K562 (cell line): ENCODE measurements around the gene CHST14. TPM values are rescaled to one million over a fixed set of nuclear protein-coding genes. Genes with fewer than 3 reads are reported as not detected.

Experiments
- ATAC-seq: fragments of 200-7000 bp; cut with Tn5 transposase; 3 replicates; pipeline ENCODE4 v1.9.1; 2020; ENCODE audit warnings: moderate library complexity
- BruUV-seq: library from RNA; stranded (reverse); fragments of 400-500 nt; replicated peaks from 2 replicates; lab custom pipeline; 2021; lab: Mats Ljungman, UMichigan
- CTCF ChIA-PET: fragments of 300-600 bp; formaldehyde crosslinking; extraction: SDS; loops from one replicate; lab custom pipeline; 2021; ENCODE audit warnings: low intra/inter-chr PET ratio; lab: Yijun Ruan, JAX
- POLR2A ChIA-PET: fragments of 300-600, 350-650 bp; sonication (Branson Sonifier 250); formaldehyde crosslinking; extraction: SDS; loops from one replicate; lab custom pipeline; 2021; ENCODE audit warnings: antibody characterized with exemption, inconsistent platforms; lab: Yijun Ruan, JAX
- DNase-seq, 4 experiments: peaks; one replicate each; pipeline versions ENCODE4 v3.0.0 to v3.0.0-alpha.2; 2011 to 2018; ENCODE audit warnings: low spot score in 3 of 4, mixed read lengths in 3 of 4; ENCODE audit errors: extremely low read depth in 1 of 4
- FAIRE-seq: peaks from 2 replicates; lab custom pipeline; 2011; peaks lifted over from hg19 to GRCh38; lab: Jason Lieb, UNC
- H2AFZ ChIP-seq: 2 replicates; pipeline ENCODE4 v1.6.0; 2011; ENCODE audit warnings: low read depth, low read length, control low read depth, inconsistent platforms
- H3K27ac ChIP-seq: fragments of 200-600 bp; 3 replicates; pipeline ENCODE4 v1.8.0; 2011; ENCODE audit warnings: low read depth, mild to moderate bottlenecking, control low read depth, inconsistent platforms, low read length, moderate library complexity, mixed read lengths; ENCODE audit errors: extremely low read depth
- H3K27me3 ChIP-seq, 2 experiments: fragments of 300-600 bp in 1 of 2; 2 replicates in 1 of 2; 3 replicates in 1 of 2; pipeline versions ENCODE4 v1.6.0 to v1.8.0; 2011; ENCODE audit warnings: inconsistent platforms in 2 of 2, low read length in 2 of 2, mild to moderate bottlenecking in 1 of 2, mixed read lengths in 1 of 2, moderate library complexity in 1 of 2; ENCODE audit not compliant: control insufficient read depth in 2 of 2, insufficient read depth in 2 of 2
- H3K36me3 ChIP-seq: fragments of 300-600 bp; 3 replicates; pipeline ENCODE4 v1.8.0; 2011; ENCODE audit warnings: mild to moderate bottlenecking, low read length, inconsistent platforms; ENCODE audit not compliant: control insufficient read depth, insufficient read depth
- H3K4me1 ChIP-seq, 2 experiments: fragments of 200-600 bp in 1 of 2; replicated peaks in 1 of 2; 2 replicates in 1 of 2; 3 replicates in 1 of 2; pipeline versions ENCODE4 v1.5.1 to v1.8.0; 2011; ENCODE audit warnings: inconsistent platforms in 2 of 2, low read length in 2 of 2, mild to moderate bottlenecking in 1 of 2, mixed read lengths in 1 of 2, moderate library complexity in 1 of 2; ENCODE audit not compliant: control insufficient read depth in 2 of 2, insufficient read depth in 2 of 2
- H3K4me2 ChIP-seq: 2 replicates; pipeline ENCODE4 v1.6.1; 2011; ENCODE audit warnings: low read length, control low read depth, inconsistent platforms, mixed read lengths; ENCODE audit not compliant: insufficient read depth
- H3K4me3 ChIP-seq: fragments of 200-600 bp; sonication (generic), shearing (Covaris generic); 2 replicates; pipeline ENCODE4 v1.5.1; 2016; ENCODE audit warnings: control low read depth, inconsistent platforms
- H3K79me2 ChIP-seq: fragments of 200-600 bp; 3 replicates; pipeline ENCODE4 v1.8.0; 2011; ENCODE audit warnings: low read length, inconsistent platforms; ENCODE audit not compliant: control insufficient read depth, insufficient read depth
- H3K9ac ChIP-seq, 2 experiments: 2 replicates each; pipeline versions ENCODE4 v1.6.0 to v1.6.1; 2011; ENCODE audit warnings: low read depth in 2 of 2, low read length in 2 of 2, control low read depth in 1 of 2, inconsistent platforms in 1 of 2, mild to moderate bottlenecking in 1 of 2, mixed read lengths in 1 of 2; ENCODE audit not compliant: insufficient read depth in 1 of 2
- H3K9me1 ChIP-seq: one replicate; pipeline ENCODE4 v1.6.0; 2011; ENCODE audit warnings: inconsistent platforms, mild to moderate bottlenecking, low read length, moderate library complexity; ENCODE audit not compliant: control insufficient read depth, insufficient read depth
- H3K9me3 ChIP-seq: replicated peaks from 2 replicates; pipeline ENCODE4 v1.5.1; 2011; ENCODE audit warnings: low read depth, low read length, inconsistent platforms; ENCODE audit not compliant: control insufficient read depth, insufficient read depth
- H4K20me1 ChIP-seq: replicated peaks from 2 replicates; pipeline ENCODE4 v1.6.1; 2011; ENCODE audit warnings: low read length, inconsistent platforms, mixed read lengths; ENCODE audit not compliant: control insufficient read depth, insufficient read depth
- FOXM1 ChIP-seq, 2 experiments: fragments of 450-650 bp in 1 of 2; sonication (generic) in 1 of 2; formaldehyde crosslinking in 1 of 2; IDR thresholded peaks; 2 replicates each; pipeline versions ENCODE4 v1.6.1 to v1.9.0; 2017 to 2022; ENCODE audit warnings: low read depth in 2 of 2, mild to moderate bottlenecking in 2 of 2, missing genetic modification reagents in 1 of 2, moderate library complexity in 1 of 2
- HMBOX1 ChIP-seq: sonication (generic); IDR thresholded peaks from 2 replicates; pipeline ENCODE4 v1.6.1; 2016
- SMARCC2 ChIP-seq: fragments of 450-650 bp; IDR thresholded peaks from 2 replicates; pipeline ENCODE4 v1.6.1; 2017; ENCODE audit warnings: antibody characterized with exemption, moderate library complexity, mild to moderate bottlenecking, low read depth
- SRF ChIP-seq, 2 experiments: fragments of 250-450, 450-650 bp in 1 of 2; sonication (Bioruptor Pico) in 1 of 2; sonication (generic) in 1 of 2; formaldehyde crosslinking; IDR thresholded peaks; 2 replicates each; pipeline versions ENCODE4 v1.5.0 to v1.5.1; 2020 to 2022; ENCODE audit warnings: mild to moderate bottlenecking in 1 of 2, missing genetic modification reagents in 1 of 2
- XRCC4 ChIP-seq: IDR thresholded peaks from one replicate; pipeline ENCODE4 v1.6.1; 2011; ENCODE audit not compliant: insufficient read depth, insufficient read length; ENCODE audit errors: extremely low read depth
- WGBS: fragments of 100-300 bp; shearing (Covaris generic); methylation state at CpG from one replicate; pipeline ENCODE4 v1.1.6; 2016; ENCODE audit warnings: low coverage, mixed read lengths; ENCODE audit not compliant: insufficient coverage; ENCODE audit errors: missing lambda C conversion rate; 5-methylcytosine and 5-hydroxymethylcytosine counted together
- in situ Hi-C: fragments of 300-500 bp; cut with MboI; formaldehyde crosslinking; loops from 4 replicates; pipeline ENCODE4 v1.15.0; 2018; ENCODE audit warnings: inconsistent platforms, mixed read lengths
- intact Hi-C: fragments of 100-400 bp; cut with micrococcal nuclease; formaldehyde crosslinking; loops from 2 replicates; pipeline ENCODE4 v1.14.2; 2022
- polyA plus RNA-seq, 8 experiments: library from polyadenylated mRNA; depleted of rRNA in 4 of 8; stranded (reverse) in 5 of 8; unstranded in 3 of 8; fragments of >200 nt; fragmentation: Nextera tagmentation in 2 of 8; fragmentation: Illumina TruSeq in 1 of 8; extraction: Ambion mirVana in 2 of 8; extraction: Trizol in 1 of 8; gene quantifications; 2 replicates each; pipeline versions ENCODE4 v1.2.1 to v1.2.3, GENCODE V29; 2011 to 2014; ENCODE audit warnings: inconsistent platforms in 1 of 8, missing spikeins in 1 of 8
- total RNA-seq, 7 experiments: library from RNA; depleted of rRNA in 6 of 7; stranded (reverse); fragments of >200 nt in 6 of 7; fragmentation: Illumina TruSeq in 2 of 7; extraction: Trizol in 2 of 7; gene quantifications; 2 replicates each; pipeline versions ENCODE4 v1.2.1 to v1.2.3, GENCODE V29; 2011 to 2021; ENCODE audit warnings: low replicate concordance in 1 of 7
- TF ChIP-seq, protein P1 (sequence below): fragments of 250-450 bp; sonication (Bioruptor Pico); IDR thresholded peaks from 2 replicates; pipeline ENCODE4 v1.4.0; 2020; ENCODE audit warnings: borderline replicate concordance

Gene CHST14
- total and polyA plus RNA-seq, 9 of the 15 experiments (the other 6 are each of a cell fraction or from before 2014, with no cell fraction given) = 1.6 to 12.1 (median 4.5) TPM

DNA sequence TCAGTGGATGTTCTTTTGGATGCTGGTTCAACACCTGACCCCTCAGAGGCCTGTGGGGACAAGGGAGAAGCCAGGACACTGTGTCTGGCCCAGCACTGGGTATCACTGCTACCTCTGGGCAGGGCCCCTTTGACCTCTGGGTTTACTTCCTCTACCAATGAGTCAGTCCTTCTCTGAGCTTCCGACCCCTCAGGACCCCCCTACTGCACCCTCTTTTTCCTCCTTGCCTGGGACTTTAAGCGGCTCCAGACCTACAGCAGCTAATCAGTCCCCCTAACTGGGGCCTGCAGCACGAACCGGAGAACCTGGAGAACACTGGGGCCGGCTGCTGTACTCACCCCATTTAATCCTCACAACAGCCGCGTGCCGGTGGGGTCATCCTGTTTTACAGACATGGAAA lies 3.8 kb downstream of the CHST14 start:
- in situ Hi-C loops (no loop called here), intact Hi-C loops (loop anchor here (5.0 kb wide), 1 partner anchor 33 kb away; no protein-coding TSS in a partner anchor)
- Histone ChIP-seq H3K4me2 (no peak overlapping the region), H3K9me3 (no peaks in the 10 kb centered on the region), H3K9ac (peak overlapping the region in 1 of 2 experiments; percentile 8; a peak in 1 of 4 replicates), H4K20me1 (no peaks in the 10 kb centered on the region), H3K4me3 (no peak overlapping the region), H3K27ac (no peak overlapping the region), H3K36me3 (no peaks in the 10 kb centered on the region), H3K4me1 (peaks cover 17 to 29% of the 10 kb centered on the region in 2 experiments), H3K9me1 (no peaks in the 10 kb centered on the region), H2AFZ (no peak overlapping the region), H3K27me3 (no peaks in the 10 kb centered on the region), H3K79me2 (peaks cover 15% of the 10 kb centered on the region)
- ATAC-seq (no peak), FAIRE-seq (no peak), DNase-seq (no peak)
- CTCF ChIA-PET = no interaction called here
- no TSS peak for BruUV-seq
- TF ChIP-seq, protein P1, sequence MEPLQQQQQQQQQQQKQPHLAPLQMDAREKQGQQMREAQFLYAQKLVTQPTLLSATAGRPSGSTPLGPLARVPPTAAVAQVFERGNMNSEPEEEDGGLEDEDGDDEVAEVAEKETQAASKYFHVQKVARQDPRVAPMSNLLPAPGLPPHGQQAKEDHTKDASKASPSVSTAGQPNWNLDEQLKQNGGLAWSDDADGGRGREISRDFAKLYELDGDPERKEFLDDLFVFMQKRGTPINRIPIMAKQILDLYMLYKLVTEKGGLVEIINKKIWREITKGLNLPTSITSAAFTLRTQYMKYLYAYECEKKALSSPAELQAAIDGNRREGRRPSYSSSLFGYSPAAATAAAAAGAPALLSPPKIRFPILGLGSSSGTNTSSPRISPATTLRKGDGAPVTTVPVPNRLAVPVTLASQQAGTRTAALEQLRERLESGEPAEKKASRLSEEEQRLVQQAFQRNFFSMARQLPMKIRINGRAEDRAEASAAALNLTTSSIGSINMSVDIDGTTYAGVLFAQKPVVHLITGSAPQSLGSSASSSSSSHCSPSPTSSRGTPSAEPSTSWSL (CRISPR knock-in tag) = no peak
- no peak for TF ChIP-seq FOXM1 (IDR thresholded peaks at IDR 0.05; ENCODE audit: low read depth)
- TF ChIP-seq FOXM1 (CRISPR knock-in tag; IDR thresholded peaks at IDR 0.05; ENCODE audit: low read depth) = no peak
- no peak for TF ChIP-seq XRCC4
- TF ChIP-seq SRF (CRISPR knock-in tag; IDR thresholded peaks at IDR 0.05) = no peak
- no peak for TF ChIP-seq SMARCC2
- TF ChIP-seq HMBOX1 = no peak
- 40% methylated on average over 8 of the region's 8 CpGs for WGBS
- POLR2A ChIA-PET = interaction anchor here (1.6 kb wide), 1 partner anchor 12 kb away, joined by 4 read pairs; no protein-coding TSS in a partner anchor
